Limb (tissue), 2 donors: ENCODE results near the gene PLAAT2.
A peak's percentile ranks its signal among the peaks of the same experiment; 100 is the strongest.
"Not testable (repeated sequence)": the region's sequence is repeated elsewhere in the genome, so short reads cannot be mapped to it uniquely, and the experiment has no call there.

Experiments
- DNase-seq, 2 donors: peaks; one replicate each; pipeline ENCODE4 v3.0.0-alpha.2; 2016; ENCODE audit errors: extremely low spot score in 2 of 2

Gene PLAAT2

DNA sequence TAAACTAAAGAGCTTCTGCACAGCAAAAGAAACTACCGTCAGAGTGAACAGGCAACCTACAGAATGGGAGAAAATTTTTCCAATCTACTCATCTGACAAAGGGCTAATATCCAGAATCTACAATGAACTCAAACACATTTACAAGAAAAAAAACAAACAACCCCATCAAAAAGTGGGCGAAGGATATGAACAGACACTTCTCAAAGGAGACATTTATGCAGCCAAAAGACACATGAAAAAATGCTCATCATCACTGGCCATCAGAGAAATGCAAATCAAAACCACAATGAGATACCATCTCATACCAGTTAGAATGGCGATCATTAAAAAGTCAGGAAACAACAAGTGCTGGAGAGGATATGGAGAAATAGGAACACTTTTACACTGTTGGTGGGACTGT is 15.7 kb upstream of the PLAAT2 start:
- DNase-seq = not testable (repeated sequence)

DNA sequence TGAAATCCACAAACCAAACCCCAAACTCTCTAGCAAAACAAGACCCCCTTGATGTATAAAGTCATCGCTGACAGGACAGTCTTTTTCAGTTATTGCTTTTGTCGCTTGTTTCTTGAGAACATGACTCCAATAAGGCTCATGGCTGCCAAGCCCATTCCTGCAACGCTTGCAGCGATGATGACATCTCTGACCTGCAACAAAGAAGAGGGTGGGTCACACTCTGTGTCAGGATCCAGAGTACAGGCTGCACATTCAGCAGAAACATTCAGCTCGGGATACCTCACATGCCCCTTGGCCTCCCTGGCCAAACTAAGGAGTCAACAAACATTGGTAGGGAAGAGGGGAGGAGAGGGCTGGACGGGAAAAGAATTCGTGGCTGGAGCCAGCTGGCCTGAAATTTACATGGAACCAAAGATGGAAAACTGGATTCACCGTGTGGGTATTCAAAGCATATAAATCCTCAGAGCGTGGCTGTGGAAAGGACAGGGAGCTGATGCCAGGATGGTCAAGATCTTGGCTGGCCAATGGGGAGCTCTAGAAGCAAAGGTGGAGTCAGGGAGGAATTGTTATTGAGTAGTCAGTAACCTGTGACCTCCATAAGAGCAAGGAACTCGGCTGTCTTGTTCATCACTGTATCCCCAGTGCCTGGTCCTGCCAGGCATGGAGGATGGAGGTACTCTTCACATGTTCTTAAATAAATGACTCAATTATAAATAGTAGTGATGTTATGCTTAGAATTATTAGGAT is 11.8 kb upstream of the PLAAT2 start:
- no peak for DNase-seq

DNA sequence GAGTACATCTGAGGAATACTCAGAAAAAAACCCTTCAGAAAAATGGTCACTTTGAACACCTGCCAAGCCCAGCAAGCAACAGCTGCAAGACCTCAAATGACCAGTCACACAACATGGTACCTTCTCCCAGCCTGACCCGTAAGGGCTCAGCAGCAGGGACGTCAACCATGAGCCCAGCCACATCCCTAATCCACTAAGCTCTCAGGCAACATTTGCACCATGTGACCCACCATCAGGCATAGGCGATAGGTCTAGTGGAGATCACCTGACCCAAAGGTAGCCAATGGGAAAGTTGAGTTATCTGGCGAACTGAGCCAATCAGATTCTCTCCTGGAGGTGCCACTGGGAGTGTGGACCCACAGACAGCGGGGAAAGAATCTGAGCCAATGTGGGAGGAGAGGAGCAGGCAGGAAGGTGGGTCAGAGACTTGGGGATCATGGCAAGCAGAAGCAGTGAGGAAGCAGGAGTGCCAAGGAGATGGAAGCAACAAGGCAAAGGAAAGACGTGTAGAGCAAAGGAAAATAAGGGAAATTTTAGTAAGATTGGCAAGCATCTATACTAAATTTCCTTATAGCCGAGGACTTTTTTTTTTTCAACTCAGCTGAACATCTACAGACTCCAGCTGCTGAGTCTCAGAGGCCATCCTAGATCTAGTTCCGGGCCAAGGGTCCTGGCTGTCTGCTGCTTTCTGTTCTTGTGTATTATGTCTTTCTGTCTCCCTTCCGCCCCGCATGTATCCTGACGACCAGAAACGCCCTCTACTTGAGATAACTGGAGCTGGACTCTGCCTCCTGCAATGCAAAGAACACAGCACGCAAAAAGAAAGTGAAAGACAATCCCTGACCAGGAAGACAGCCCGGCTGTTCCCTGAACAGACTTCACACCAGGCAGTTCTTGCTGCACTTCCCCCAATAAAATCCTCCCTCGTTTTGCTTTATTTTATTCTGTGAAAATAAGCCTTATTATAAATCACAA is 11.0 kb upstream of the PLAAT2 start:
- DNase-seq = peak in 1 of 2 donors; percentile 56

DNA sequence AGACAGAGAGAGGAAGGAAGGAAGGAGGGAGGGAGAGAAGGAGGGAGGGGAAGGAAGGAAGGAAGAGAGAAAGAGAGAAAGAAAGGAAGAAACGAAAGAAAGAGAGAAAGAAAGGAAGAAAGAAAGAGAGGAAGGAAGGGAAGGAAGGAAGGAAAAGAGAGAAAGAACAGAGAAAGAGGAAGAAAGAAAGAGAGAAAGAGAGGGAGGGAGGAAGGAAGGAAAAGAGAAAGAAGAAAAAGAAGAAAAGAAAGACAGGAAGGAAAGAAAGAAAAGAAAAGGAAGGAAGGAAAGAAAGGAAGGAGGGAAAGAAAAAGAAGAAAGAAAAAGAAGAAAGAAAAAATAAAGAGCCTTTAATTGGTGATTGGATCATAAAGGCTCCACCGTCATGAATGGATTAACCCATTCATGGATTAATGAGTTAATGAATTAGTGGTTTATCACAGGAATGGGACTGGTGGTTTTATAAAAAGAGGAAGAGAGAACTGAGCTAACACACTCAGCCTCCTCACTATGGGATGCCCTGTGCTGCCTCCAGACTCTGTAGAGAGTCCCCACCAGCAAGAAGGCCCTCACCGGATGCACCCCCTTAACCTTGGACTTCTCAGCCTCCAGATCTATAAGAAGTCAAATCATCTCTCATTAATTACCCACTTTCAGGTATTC is 9.0 kb upstream of the PLAAT2 start:
- no peak for DNase-seq

DNA sequence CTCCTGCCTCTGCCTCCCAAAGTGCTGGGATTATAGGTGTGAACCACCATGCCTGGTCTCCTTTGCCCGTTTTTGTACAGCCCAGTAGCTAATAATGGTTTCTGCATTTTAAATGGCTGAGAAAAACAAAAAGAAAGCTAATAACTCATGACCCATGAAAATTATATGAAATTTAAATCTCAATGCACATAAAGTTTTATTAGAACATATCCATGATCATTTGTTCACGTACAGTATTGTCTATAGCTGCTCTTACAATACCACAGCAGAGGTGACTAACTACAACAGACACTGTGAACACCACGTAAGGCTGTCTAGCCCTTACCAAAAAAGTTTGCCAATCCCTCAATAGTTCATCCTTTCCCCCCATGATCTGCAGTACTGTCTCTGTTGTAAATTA is 6.4 kb upstream of the PLAAT2 start:
- DNase-seq = no peak

DNA sequence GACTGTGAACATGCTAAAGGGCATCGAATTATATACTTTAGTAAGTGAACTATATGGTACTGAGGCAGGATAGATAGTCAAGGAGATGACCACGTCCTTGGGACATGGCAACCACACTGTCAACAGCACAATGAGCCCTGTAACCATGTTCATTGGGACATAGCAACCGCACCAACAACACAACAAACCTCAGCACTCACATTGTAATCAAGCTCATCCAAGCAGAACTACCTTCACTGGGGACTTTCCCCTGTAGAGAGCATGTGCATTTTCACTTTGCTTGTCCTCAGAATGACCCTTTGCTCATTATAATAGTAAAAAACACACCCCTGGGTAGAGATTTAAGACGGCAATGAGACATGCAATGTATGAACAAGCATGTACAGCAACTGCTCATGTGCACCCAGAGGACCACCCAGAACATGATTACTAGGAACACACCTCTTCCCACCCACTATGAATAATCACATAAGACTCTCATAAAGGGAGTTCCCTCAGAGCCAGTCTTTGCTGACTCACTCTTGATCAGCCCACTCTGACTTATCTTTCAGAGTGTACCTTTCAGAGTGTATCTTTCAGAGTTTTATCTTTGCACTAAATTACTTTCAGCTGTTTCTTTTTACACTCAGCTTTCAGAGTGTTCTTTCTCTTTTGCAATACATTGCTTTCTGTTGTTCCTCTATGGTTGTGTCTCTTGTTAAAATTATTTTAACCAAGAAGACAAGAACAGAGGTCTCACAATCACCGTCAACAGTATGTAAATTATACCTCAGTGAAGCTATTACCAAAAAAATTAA is 4.1 kb upstream of the PLAAT2 start:
- peak in 1 of 2 donors; percentile 55 for DNase-seq

DNA sequence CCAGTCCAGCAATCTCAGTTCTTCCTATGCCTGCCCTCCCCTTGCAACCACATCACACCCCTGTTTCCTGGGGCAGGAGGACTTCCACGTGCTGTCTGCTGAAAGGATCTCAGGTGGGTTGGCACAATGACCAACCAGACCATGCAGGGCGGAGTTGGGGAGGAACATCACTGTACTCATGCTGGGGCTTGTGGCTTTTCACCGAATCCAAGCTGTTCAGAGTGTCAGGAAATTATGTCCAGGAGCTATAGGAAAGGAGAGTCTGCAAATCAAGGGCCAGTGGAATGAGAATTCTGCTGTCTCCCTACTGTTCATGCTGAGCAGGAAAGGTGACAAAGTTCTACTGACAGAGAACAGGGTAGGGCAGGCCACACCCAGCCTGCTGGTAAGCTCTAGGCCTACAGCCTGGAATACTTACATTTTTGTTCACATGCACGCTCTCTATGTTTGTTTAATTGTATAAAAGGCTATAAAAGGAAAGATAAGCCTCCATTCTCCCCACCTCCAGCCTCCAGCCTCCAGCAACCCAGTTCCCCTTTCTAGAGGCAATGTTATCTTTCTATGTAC is 1.7 kb upstream of the PLAAT2 start:
- no peak for DNase-seq

DNA sequence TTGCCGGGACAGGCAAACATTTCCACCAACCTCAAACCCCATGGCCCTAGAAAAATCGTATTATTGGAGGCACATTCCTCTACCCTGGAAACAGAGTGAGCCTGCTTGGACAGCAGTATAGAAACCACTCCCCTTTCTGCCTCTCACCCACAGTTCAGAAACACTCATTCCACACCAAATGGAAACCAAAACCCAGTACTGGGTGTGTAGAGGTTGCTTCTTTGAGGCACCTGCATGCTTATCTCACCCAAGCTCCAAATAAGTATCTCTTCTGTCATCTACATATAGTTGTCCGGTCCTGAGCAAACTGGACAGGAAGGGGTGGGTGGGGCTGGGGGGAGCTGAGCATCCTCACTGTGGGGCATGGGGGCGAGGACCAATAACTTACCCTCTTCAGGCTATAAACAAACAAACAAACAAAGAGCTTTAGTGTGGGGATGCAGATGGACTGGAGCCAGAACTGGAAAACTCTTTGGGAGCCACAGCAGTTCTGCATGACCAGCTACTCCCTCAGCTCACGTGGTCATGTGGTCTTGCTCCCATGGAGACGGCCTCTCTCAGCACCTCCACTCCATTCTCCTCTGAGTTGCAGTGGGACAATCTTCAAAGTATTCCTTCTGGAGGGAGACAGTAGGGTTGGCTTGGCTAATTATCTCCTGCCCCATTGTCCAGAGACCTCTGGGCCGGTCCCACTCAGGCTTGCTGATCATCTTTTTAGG is 1.0 kb upstream of the PLAAT2 start:
- no peak for DNase-seq

DNA sequence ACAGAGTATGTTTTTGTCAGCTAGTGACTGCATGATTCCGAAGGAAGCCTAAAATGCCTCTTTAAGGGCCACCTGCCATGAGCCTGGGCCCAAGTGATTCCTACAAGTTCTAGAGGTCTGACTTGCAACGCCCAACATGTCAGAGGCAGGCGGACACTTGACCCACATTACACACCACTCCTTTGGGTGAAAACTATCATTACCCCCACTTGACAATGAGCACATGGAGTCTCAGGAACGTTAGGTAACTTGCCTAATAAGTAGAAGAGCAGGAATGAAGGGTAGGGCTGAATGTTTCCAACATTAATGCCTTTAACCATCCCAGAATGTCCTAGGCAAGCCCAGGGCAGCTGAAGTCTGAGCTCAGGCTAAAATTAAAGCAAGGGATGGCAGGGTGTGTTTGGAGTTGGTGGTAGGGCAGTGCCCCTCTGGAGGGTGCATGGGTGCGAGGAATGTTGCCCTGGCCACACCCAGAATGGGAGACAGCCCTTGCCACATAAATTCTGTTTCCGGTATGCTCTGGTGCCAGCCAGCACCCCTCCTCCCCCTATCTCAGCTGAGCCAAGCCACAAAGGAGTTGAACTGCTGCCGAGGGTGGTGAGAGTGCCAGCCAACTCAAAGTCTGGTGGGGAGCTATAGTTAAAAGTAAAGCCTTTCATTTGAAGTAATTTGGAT is 2.5 kb downstream of the PLAAT2 start:
- DNase-seq = peak in 1 of 2 donors; percentile 50

DNA sequence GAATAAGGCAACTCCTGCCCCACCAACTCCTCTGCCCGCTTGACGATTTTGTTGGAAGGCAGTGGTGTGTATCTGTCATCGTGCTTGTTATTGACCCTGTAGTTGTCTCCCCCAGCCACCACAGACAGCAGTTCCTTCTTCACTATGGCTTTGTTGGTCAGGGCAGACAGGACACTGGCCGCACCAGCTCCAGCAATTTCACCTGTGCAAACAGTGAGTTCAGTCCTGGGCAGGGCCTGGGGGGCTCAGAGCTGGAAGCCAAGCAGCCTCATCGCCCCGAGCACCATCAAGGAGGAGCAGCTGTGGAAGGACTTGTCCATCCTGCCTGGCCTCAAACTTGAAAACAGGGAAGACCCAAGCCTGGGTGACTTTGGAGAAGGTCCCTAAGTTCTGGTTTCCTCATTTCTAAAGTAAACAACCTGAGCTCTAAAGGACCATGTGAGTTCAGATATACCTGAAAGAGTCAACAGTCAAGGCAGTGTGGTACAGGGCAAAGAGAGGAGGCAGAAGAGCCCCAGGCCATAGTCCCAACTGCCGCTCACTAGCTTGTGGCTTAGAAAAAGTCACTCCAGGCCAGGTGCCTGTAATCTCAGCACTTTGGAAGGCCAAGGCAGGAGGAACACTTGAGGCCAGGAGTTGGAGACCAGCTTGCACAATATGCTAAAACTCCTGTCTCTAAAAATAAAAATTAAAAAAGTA is 4.6 kb downstream of the PLAAT2 start:
- no peak for DNase-seq

DNA sequence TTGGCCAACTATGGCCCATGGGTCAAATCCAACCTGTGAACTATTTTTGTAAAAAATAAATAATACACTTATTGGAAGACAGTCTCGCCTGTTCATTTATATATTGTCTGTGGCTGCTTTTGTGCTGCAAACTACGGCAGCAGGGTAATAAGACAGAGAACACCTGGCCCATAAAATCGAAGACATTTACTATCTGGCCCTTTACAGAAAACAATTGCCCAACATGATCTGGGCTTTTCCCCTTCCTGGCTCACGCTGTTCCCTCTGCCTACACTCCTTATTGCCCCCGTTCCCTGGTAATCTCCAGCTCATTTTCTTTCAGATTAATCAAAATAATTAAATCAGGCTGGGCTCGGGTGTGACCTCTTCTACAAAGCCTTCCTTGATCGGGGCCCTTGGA is 5.6 kb downstream of the PLAAT2 start:
- DNase-seq = no peak

DNA sequence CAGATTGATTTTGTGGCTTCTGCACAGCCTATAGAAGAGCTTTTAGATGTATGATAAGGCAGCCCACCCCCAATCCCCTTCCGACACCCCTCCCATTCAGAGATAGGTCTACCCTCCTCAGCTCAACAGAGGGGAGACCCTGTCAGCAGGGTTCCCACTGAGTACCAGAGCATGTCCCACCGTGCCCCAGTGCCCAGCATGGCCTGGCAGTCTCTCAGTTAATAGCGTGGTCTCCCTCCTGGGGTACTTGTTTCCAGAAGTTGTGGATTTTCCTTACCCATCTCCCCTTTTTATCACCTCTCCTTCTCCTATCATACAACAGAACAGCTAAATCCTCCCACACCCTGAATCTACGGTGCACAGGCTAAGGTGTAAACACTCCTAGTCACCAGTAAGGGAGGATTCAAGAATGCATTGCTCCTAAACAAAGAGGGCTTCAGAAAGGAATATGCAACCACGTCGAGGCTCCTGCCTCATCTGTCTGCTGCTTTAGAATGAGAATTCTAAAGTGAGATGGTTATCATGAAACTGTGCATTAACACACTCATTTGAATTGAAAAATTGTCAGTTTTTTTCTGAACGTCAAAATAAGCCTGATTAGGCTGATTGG is 6.7 kb downstream of the PLAAT2 start:
- DNase-seq = no peak

DNA sequence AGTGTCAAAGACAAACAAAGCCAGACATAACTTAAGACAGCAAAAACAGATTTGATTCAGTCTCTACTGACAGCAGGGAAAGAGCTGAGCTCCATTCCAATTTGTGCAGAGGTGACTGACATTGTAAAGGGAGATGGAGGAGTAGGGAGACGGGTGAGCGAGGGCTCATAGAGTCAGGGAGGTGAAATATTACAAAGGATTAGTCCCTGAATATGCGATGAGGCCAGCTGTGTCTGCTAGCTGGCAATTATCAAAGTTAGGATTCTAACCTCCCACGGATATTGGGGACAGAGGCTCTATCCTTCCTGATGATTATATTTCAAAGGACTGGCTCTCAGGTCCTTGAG is 8.3 kb downstream of the PLAAT2 start:
- no peak for DNase-seq

DNA sequence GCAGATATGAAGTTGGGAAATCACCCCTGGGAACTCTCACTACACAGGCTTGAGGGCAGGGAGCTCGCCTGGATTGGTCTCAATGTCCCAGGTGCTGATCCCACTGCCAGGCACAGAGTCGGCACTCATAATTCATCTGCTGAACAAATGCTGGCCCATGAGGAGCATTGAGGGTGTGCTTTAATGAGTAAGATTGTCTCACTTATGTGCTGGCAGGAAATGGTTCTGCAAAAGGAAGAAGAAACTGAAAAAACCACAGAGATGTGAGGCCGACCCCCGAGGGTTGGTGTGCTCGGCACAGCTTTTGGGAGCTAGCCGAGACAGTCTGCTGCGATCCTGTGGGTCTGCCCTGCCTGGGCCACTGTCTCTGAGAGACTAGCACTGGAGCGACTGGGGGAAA is 9.4 kb downstream of the PLAAT2 start:
- DNase-seq = no peak

DNA sequence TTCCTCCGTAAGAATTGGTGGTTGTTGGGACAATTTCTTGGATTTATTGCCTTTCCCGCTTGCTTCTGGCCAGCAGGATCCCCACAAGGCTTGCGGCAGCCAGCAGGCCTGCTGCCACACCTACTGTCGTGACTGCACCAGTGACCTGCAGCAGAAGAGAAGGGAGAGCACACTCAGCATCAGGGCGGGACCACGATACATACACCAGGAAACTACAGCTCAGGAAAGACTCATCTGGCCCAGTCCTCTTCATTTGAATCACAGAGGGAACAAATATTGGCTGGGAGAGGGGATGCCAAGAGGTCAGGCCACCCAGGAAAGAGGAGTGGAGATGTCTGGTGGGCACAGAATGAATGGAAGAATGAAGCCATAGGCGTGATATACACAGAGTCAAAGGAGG is 10.3 kb downstream of the PLAAT2 start:
- DNase-seq = no peak

DNA sequence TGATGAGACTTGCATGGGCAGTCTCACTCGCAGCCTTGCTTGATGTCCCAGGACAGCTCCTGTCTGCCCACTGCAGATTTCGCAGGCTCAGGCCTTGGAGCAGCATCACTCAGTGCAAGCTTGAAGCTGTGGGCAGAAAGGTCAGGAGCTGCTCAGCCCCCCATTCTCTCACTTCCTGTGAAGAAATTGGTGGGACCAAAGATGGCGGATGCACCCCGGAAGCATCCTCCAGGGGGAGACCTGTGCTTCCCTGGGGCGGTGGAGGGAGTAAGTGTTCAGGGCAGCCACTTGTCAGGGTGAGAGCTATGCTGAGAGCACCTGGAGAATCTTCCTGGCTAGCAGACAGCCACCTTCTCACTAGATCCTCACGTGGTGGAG is 11.3 kb downstream of the PLAAT2 start:
- no peak for DNase-seq

DNA sequence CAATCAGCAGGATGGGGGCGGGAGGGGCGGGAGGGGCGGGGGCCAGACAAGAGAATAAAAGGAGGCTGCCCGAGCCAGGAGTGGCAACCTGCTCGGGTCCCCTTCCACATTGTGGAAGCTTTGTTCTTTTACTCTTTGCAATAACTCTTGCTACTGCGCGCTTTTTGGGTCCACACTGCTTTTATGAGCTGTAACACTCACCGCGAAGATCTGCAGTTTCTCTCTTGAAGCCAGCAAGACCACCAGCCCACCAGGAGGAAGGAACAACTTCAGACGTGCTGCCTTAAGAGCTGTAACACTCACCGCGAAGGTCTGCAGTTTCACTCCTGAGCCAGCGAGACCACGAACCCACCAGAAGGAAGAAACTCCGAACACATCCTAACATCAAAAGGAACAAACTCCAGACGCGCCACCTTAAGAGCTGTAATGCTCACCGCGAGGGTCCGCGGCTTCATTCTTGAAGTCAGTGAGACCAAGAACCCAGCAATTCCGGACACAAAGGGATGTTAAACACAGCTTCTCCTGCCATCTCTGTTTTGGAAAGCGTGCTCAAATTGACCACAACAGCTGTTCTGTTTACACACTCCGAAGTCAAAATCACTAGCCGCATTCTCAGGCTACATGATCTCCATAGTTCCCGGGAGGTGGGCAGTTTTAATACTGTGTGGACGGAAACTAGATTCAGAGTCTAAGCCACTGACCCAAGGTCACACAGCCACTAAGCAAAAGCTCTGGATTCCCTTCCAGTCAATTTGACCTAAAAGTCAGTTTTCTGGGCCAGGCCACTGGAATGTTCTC is 11.9 kb downstream of the PLAAT2 start:
- DNase-seq = no peak

DNA sequence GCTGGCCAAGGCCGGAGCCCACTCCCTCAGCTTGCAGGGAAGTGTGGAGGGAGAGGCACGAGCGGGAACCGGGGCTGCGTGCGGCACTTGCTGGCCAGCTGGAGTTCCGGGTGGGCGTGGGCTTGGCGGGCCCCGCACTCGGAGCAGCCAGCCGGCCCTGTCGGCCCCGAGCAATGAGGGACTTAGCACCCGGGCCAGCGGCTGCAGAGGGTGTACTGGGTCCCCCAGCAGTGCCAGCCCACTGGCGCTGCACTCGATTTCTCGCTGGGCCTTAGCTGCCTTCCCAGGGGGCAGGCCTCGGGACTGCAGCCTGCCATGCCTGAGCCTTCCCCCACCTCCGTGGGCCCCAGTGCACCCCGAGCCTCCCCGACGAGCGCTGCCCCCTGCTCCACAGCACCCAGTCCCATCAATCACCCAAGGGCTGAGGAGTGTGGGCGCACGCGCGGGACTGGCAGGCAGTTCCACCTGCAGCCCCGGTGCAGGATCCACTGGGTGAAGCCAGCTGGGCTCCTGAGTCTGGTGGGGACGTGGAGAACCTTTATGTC is 13.0 kb downstream of the PLAAT2 start:
- not testable (repeated sequence) for DNase-seq
